Thoracic aorta (tissue), 2 donors: ENCODE results near the gene UGT1A5. TPM values are rescaled to one million over a fixed set of nuclear protein-coding genes. Genes with fewer than 3 reads are reported as not detected.
"Not testable (repeated sequence)": the region's sequence is repeated elsewhere in the genome, so short reads cannot be mapped to it uniquely, and the experiment has no call there.

Source experiments
- ATAC-seq: fragments of 150-250 bp; one replicate; pipeline ENCODE4 v1.8.0; 2017; ENCODE audit warnings: low read depth; ENCODE audit not compliant: insufficient number of reproducible peaks, low FRiP score
- DNase-seq: peaks from one replicate; pipeline ENCODE4 v3.0.0-alpha.2; 2020; ENCODE audit warnings: low spot score
- H3K27ac ChIP-seq, 2 donors: fragments of 200-600 bp; sonication (generic); 1 replicate in 1 of 2; 2 replicates in 1 of 2; pipeline ENCODE4 v1.5.1; 2016; ENCODE audit warnings: mild to moderate bottlenecking in 2 of 2, moderate library complexity in 2 of 2
- H3K27me3 ChIP-seq: fragments of 200-600 bp; sonication (generic); replicated peaks from 2 replicates; pipeline ENCODE4 v1.6.0; 2016; ENCODE audit warnings: mild to moderate bottlenecking; ENCODE audit not compliant: insufficient read depth
- H3K36me3 ChIP-seq: fragments of 200-600 bp; sonication (generic); one replicate; pipeline ENCODE4 v1.5.1; 2016
- H3K4me1 ChIP-seq, 2 donors: fragments of 200-600 bp; sonication (generic); 1 replicate in 1 of 2; 2 replicates in 1 of 2; pipeline versions ENCODE4 v1.5.1 to v1.6.0; 2016; ENCODE audit warnings: low read depth in 2 of 2, mild to moderate bottlenecking in 1 of 2; ENCODE audit not compliant: control insufficient read depth in 1 of 2
- H3K4me3 ChIP-seq: fragments of 200-600 bp; sonication (generic); 2 replicates; pipeline ENCODE4 v1.5.1; 2016; ENCODE audit warnings: mild to moderate bottlenecking
- H3K9me3 ChIP-seq: fragments of 200-600 bp; sonication (generic); 2 replicates; pipeline ENCODE4 v1.5.1; 2016
- total RNA-seq, 2 donors: library from RNA; depleted of rRNA; stranded (reverse); fragments of >200 nt; gene quantifications; one replicate each; pipeline versions ENCODE4 v1.1.0 to v1.2.3, GENCODE V29; 2016
- TF ChIP-seq, protein P1 (sequence below): fragments of 200-600 bp; sonication (generic); IDR thresholded peaks from one replicate; pipeline ENCODE4 v1.5.1; 2019; ENCODE audit warnings: antibody characterized with exemption

UGT1A5 gene
- total RNA-seq, 2 donors from 2014 or later: not detected

DNA sequence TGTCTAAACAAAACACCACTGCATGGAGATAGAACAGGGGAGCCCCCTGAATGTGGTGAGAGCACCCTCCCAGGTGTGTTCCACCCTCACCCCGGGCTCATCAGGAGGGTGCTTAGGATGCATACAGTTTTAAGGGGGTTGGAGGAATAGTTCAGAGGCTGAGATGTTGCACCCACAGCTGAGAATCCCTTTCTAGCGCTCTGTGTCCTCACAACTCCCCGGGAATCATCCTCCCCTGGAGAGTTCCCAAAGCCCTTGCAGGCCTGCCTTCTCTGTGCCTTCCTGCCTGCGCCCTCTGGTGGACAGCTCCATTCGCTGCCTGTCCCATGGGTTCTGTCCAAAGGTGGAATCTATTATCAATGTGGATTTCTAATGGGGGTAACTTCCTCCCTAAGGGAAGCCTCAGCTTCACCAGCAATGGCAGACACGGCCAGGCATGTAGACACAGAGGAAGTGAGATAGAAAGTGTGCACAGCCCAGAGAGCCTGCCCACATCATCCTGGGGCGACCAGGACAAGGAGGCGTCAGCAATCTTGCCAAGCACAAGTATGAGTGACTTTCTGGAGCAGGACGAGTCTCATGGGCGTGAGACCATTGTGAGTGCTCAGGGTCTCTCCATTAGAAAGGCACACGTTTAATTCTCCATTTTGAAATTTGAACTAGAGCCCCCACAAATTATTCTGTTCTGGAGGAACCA, 1.2 kb upstream of the UGT1A5 start:
- Histone ChIP-seq H3K4me3 (no peak overlapping the region), H3K4me1 (peaks cover 0 to 4% of the 10 kb centered on the region in 2 donors), H3K27me3 (no peaks in the 10 kb centered on the region), H3K36me3 (no peaks in the 10 kb centered on the region), H3K9me3 (no peaks in the 10 kb centered on the region), H3K27ac (no peak overlapping the region)
- DNase-seq (no peak), ATAC-seq (peak; percentile 58)
- TF ChIP-seq, protein P1, sequence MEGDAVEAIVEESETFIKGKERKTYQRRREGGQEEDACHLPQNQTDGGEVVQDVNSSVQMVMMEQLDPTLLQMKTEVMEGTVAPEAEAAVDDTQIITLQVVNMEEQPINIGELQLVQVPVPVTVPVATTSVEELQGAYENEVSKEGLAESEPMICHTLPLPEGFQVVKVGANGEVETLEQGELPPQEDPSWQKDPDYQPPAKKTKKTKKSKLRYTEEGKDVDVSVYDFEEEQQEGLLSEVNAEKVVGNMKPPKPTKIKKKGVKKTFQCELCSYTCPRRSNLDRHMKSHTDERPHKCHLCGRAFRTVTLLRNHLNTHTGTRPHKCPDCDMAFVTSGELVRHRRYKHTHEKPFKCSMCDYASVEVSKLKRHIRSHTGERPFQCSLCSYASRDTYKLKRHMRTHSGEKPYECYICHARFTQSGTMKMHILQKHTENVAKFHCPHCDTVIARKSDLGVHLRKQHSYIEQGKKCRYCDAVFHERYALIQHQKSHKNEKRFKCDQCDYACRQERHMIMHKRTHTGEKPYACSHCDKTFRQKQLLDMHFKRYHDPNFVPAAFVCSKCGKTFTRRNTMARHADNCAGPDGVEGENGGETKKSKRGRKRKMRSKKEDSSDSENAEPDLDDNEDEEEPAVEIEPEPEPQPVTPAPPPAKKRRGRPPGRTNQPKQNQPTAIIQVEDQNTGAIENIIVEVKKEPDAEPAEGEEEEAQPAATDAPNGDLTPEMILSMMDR: peak; percentile 75

DNA sequence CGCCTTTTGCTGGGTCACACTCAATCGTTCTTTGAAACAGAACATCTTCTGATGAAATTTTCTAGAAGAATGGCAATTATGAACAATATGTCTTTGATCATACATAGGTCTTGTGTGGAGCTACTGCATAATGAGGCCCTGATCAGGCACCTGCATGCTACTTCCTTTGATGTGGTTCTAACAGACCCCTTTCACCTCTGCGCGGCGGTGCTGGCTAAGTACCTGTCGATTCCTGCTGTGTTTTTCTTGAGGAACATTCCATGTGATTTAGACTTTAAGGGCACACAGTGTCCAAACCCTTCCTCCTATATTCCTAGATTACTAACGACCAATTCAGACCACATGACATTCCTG, 532 bp downstream of the UGT1A5 start:
- Histone ChIP-seq H3K27me3 (no peaks in the 10 kb centered on the region), H3K4me3 (no peak overlapping the region), H3K36me3 (no peaks in the 10 kb centered on the region), H3K27ac (no peak overlapping the region), H3K9me3 (no peaks in the 10 kb centered on the region), H3K4me1 (no peaks in the 10 kb centered on the region)
- ATAC-seq: no peak
- TF ChIP-seq, protein P1: no peak
- DNase-seq: no peak

DNA sequence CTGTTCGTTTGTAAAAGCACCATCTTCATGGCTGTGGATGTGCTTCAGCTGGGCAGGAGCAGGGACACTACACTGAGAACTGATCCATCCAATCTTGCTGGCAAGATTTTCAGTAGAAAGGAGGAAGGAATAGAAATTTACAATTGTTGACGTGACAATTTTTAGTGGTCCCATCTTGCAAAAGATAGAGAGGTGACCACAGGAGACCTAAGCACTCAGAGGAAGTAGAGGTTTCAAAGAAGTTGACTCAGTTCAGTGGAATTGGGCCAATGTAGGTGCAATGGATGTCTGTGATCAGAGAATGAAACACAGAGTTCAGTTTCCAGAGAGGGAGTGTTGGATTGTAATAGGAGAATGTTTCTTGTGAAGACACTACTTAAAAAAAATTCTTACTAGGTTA, 1.4 kb downstream of the UGT1A5 start:
- Histone ChIP-seq H3K27me3 (no peaks in the 10 kb centered on the region), H3K27ac (no peak overlapping the region), H3K4me3 (no peak overlapping the region), H3K4me1 (no peaks in the 10 kb centered on the region), H3K9me3 (no peaks in the 10 kb centered on the region), H3K36me3 (no peaks in the 10 kb centered on the region)
- no peak for DNase-seq
- no peak for ATAC-seq
- TF ChIP-seq, protein P1: no peak

DNA sequence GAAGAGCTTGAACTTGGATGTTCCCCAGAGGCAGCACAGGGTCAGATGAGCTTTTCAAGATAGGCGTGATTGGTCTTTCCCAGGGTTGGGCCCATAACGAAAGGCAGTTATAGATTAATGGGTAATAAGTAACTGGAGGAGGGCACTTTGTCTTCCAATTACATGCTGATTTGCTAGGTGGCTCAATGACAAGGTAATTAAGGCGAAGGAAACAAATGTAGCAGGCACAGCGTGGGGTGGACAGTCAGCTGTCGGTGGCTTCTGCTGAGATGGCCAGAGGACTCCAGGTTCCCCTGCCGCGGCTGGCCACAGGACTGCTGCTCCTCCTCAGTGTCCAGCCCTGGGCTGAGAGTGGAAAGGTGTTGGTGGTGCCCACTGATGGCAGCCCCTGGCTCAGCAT, 5.8 kb downstream of the UGT1A5 start, which contains the start of gene UGT1A4:
UGT1A4 (plus strand) TSS at position 185 of the 400 bp plus-strand sequence; CDS start at position 270, 85 bp downstream.
- TF ChIP-seq, protein P1: no peak
- no peak for ATAC-seq
- Histone ChIP-seq H3K36me3 (no peaks in the 10 kb centered on the region), H3K27me3 (no peaks in the 10 kb centered on the region), H3K27ac (no peak within 1 kb of the TSS), H3K4me1 (no peaks in the 10 kb centered on the region), H3K9me3 (no peaks in the 10 kb centered on the region), H3K4me3 (no peak within 1 kb of the TSS)
- DNase-seq: no peak

DNA sequence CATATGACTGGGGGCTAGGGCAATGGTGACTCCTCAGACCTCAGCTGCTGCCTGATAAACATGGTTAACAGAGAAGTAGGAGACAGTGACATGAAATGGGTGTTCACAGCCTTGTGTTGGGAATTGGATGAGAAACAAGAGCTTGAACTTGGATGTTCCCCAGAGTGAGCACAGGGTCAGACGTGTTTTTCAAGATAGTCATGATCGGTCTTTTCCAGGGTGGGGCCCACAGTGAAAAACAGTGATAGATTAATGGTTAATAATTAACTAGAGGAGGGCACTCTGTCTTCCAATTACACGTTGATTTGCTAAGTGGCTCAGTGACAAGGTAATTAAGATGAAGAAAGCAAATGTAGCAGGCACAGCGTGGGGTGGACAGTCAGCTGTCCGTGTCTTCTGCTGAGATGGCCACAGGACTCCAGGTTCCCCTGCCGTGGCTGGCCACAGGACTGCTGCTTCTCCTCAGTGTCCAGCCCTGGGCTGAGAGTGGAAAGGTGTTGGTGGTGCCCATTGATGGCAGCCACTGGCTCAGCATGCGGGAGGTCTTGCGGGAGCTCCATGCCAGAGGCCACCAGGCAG, 16.1 kb downstream of the UGT1A5 start, which contains the start of gene UGT1A3:
UGT1A3 (plus strand) TSS at position 320 of the 579 bp plus-strand sequence; CDS start at position 405, 85 bp downstream.
- no peaks in the 10 kb centered on the region for H3K27me3 ChIP-seq
- DNase-seq (no peak), ATAC-seq (no peak)
- H3K27ac ChIP-seq: no peak within 1 kb of the TSS
- H3K4me3 ChIP-seq: no peak within 1 kb of the TSS
- TF ChIP-seq, protein P1: no peak
- no peaks in the 10 kb centered on the region for H3K9me3 ChIP-seq
- no peaks in the 10 kb centered on the region for H3K36me3 ChIP-seq
- H3K4me1 ChIP-seq: no peaks in the 10 kb centered on the region

DNA sequence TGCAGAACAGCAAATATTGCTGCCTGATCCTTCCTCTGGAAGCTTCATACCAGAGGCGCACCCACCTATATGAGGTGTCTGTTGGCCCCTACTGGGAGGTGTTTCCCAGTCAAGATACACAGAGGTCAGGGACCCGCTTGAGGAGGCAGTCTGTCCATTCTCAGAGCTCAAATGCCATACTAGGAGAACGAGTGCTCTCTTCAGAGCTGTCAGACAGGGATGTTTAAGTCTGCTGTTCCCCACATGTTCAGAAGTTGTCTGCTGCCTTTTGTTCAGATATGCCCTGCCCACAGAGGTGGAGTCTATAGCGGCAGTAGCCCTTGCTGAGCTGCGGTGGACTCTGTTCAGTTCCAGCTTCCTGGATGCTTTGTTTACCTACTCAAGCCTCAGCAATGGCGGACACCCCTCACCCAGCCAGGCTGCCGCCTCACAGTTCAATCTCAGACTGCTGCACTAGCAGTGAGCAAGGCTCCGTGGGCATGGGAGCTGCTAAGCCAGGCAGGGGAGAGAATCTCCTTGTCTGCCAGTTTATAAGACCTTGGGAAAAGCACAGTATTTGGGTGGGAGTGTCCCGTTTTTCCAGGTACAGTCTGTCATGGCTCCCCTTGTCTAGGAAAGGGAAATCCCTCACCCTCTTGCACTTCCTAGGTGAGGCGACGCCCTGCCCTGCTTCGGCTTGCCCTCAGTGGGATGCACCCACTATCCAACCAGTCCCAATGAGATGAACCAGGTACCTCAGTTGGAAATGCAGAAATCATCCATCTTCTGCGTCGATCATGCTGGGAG, 24.4 kb downstream of the UGT1A5 start:
- H3K27ac ChIP-seq, H3K27me3 ChIP-seq, H3K36me3 ChIP-seq, H3K9me3 ChIP-seq, DNase-seq, H3K4me1 ChIP-seq, H3K4me3 ChIP-seq, ATAC-seq: not testable (repeated sequence)
